ENCODE data around the gene C20orf204. TPM values are rescaled to one million over a fixed set of nuclear protein-coding genes. Genes with fewer than 3 reads are reported as not detected.
A peak's percentile ranks its signal among the peaks of the same experiment; 100 is the strongest.

Gene C20orf204
- total and polyA plus RNA-seq, 2 of the 4 experiments (the other 2 are of a cell fraction), result 0.09 to 0.18 TPM

DNA sequence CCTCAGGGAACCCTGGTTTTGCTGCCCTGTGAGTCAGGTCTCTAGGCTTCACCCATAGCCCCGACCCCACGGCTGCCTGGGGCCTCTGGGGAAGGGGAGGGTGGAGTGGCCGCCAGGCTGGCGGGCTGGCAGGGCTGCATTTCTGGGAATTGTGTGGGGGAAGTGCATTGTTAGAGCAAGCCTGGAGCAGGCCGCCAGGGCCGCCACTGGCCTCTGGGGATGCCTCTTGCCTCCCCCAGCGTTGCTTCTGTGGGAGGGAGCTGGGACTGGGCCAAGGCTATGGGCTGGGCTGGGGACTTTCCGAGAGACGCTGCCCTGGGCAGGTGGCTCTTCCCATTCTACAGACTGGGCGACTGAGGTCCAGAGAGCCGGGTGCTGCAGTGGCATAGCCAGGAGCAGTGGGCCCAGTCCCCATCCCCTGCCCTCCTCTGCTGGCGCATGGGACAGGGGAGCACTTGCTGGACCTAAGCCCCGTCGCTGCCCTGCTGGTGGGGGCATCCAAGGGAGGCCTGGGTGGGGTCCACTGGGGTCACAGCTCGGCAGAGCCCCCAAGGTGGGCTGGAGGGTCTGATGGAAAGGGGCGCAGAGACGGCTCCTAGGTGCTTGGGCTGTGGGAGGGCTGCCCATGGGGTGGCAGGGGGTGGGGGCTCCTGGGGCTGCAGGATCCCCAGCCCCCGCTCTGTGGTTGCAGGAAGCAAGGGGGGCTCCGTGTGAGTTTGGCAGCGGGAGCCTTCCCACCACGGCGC, 20.1 kb downstream of the C20orf204 start:
- H3K56ac ChIP-seq (ENCODE audit: extremely low read depth, insufficient read depth, low read length), result no peak overlapping the region
- H2AK5ac ChIP-seq (ENCODE audit: low read depth, low read length), result no peak overlapping the region
- H4K5ac ChIP-seq (ENCODE audit: low read depth, low read length), result no peak overlapping the region
- H2BK120ac ChIP-seq (ENCODE audit: low read depth, low read length), result no peak overlapping the region
- DNase-seq (peak; percentile 19), ATAC-seq (ENCODE audit: low read depth) (no peak)
- intact Hi-C loops (cut with micrococcal nuclease) (loop anchor here (2.0 to 5.0 kb wide), 4 partner anchors 17 to 519 kb away; partner anchors contain the start of genes PRPF6 and PTK6), in situ Hi-C loops (cut with MboI; ENCODE audit: low sequenced_read_pairs) (no loop called here), dilution Hi-C loops (cut with HindIII; ENCODE audit: low sequenced_read_pairs, unreplicated experiment) (no loop called here)
- no peak overlapping the region for H3K9ac ChIP-seq (ENCODE audit: low read depth, low read length)
- no peak overlapping the region for H3K14ac ChIP-seq (replicated peaks; ENCODE audit: low read depth, low read length)
- no peaks in the 10 kb centered on the region for H3K36me3 ChIP-seq (ENCODE audit: control insufficient read depth, insufficient read depth, low read length)
- TF ChIP-seq FOS (IDR thresholded peaks at IDR 0.05; ENCODE audit: low read depth, low read length) (no peak), POLR2A (IDR thresholded peaks at IDR 0.05; ENCODE audit: low read depth, low read length) (no peak), CEBPB (IDR thresholded peaks at IDR 0.05; ENCODE audit: low read depth, low read length) (no peak), NFE2L2 (IDR thresholded peaks at IDR 0.05; ENCODE audit: low read depth, low read length) (no peak), MAZ (IDR thresholded peaks at IDR 0.05; ENCODE audit: borderline replicate concordance, low read depth, low read length) (no peak), CHD1 (IDR thresholded peaks at IDR 0.05; ENCODE audit: low read depth, low read length) (no peak), RFX5 (IDR thresholded peaks at IDR 0.05; ENCODE audit: low read depth, low read length) (no peak)
- TF ChIP-seq, protein P1, sequence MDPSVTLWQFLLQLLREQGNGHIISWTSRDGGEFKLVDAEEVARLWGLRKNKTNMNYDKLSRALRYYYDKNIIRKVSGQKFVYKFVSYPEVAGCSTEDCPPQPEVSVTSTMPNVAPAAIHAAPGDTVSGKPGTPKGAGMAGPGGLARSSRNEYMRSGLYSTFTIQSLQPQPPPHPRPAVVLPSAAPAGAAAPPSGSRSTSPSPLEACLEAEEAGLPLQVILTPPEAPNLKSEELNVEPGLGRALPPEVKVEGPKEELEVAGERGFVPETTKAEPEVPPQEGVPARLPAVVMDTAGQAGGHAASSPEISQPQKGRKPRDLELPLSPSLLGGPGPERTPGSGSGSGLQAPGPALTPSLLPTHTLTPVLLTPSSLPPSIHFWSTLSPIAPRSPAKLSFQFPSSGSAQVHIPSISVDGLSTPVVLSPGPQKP (IDR thresholded peaks at IDR 0.05; ENCODE audit: borderline replicate concordance, low read depth, low read length), result no peak
- TF ChIP-seq, protein P2, sequence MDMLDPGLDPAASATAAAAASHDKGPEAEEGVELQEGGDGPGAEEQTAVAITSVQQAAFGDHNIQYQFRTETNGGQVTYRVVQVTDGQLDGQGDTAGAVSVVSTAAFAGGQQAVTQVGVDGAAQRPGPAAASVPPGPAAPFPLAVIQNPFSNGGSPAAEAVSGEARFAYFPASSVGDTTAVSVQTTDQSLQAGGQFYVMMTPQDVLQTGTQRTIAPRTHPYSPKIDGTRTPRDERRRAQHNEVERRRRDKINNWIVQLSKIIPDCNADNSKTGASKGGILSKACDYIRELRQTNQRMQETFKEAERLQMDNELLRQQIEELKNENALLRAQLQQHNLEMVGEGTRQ (IDR thresholded peaks at IDR 0.05; ENCODE audit: low read depth, low read length), result no peak
- no peak overlapping the region for H4K8ac ChIP-seq (ENCODE audit: low read depth in 2 of 2, low read length in 2 of 2)
- BruUV-seq (replicated peaks), result no TSS peak
- WGBS, 2 experiments (ENCODE audit: extremely low coverage in 2 of 2, insufficient read length in 1 of 2), result 53% methylated on average over 7 of the region's 22 CpGs; no CpG with 5 or more reads in 1 of the 2 experiments
- H4K20me1 ChIP-seq (ENCODE audit: insufficient read depth, low read length), result no peaks in the 10 kb centered on the region
- POLR2A ChIA-PET (ENCODE audit: unreplicated experiment), result no interaction called here
- H2BK20ac ChIP-seq (ENCODE audit: low read depth, low read length), result no peak overlapping the region
- H3K4me1 ChIP-seq (ENCODE audit: control insufficient read depth, insufficient read depth, low read length), result peaks cover 5% of the 10 kb centered on the region
- H3K27ac ChIP-seq (ENCODE audit: insufficient read depth, low read length), result no peak overlapping the region
- no peak overlapping the region for H3K18ac ChIP-seq (ENCODE audit: low read depth, low read length)
- H3K79me1 ChIP-seq (ENCODE audit: low read depth in 1 of 2, low read length in 2 of 2), result no peaks in the 10 kb centered on the region
- H2BK15ac ChIP-seq (ENCODE audit: low read depth, low read length), result no peak overlapping the region
- CTCF ChIA-PET, result interaction anchor here (0.7 kb wide), 1 partner anchor 99 kb away, joined by 3 read pairs; no protein-coding TSS in a partner anchor
- no peak overlapping the region for H2AK9ac ChIP-seq (replicated peaks; ENCODE audit: low read depth, low read length, poor library complexity)
- H2AFZ ChIP-seq (replicated peaks; ENCODE audit: low read length, poor library complexity), result peak overlapping the region; percentile 32
- peaks cover 16% of the 10 kb centered on the region; the same call in 1 of the 2 replicates for H3K27me3 ChIP-seq (ENCODE audit: control insufficient read depth, insufficient read depth, low read length)
- no peaks in the 10 kb centered on the region for H3K9me3 ChIP-seq (ENCODE audit: control insufficient read depth, insufficient read depth, low read length)
- no peaks in the 10 kb centered on the region for H3K9me1 ChIP-seq (ENCODE audit: insufficient read depth, low read length)
- no peak overlapping the region for H3K4ac ChIP-seq (ENCODE audit: low read depth, low read length)
- no peak overlapping the region for H2BK5ac ChIP-seq (ENCODE audit: low read depth, low read length, poor library complexity, severe bottlenecking)
- no peak overlapping the region for H3K4me2 ChIP-seq (ENCODE audit: low read depth, low read length)
- H3K4me3 ChIP-seq (ENCODE audit: insufficient read depth, low read depth, low read length), result no peak overlapping the region
- no peak overlapping the region for H4K91ac ChIP-seq (ENCODE audit: insufficient read depth, low read depth, low read length)
- H3K23ac ChIP-seq (ENCODE audit: low read depth, low read length), result no peak overlapping the region

All from IMR-90 (cell line).